GM21360 (cell line): Measurements from ENCODE around the gene PNP.
"Not testable (repeated sequence)": the region's sequence is repeated elsewhere in the genome, so short reads cannot be mapped to it uniquely, and the experiment has no call there.

Source experiments
- ATAC-seq: cut with Tn5 transposase; IDR thresholded peaks from one replicate; pipeline ENCODE4 v1.9.1; 2021; ENCODE audit warnings: mild to moderate bottlenecking, moderate library complexity; ENCODE audit not compliant: unreplicated experiment

Gene PNP

DNA sequence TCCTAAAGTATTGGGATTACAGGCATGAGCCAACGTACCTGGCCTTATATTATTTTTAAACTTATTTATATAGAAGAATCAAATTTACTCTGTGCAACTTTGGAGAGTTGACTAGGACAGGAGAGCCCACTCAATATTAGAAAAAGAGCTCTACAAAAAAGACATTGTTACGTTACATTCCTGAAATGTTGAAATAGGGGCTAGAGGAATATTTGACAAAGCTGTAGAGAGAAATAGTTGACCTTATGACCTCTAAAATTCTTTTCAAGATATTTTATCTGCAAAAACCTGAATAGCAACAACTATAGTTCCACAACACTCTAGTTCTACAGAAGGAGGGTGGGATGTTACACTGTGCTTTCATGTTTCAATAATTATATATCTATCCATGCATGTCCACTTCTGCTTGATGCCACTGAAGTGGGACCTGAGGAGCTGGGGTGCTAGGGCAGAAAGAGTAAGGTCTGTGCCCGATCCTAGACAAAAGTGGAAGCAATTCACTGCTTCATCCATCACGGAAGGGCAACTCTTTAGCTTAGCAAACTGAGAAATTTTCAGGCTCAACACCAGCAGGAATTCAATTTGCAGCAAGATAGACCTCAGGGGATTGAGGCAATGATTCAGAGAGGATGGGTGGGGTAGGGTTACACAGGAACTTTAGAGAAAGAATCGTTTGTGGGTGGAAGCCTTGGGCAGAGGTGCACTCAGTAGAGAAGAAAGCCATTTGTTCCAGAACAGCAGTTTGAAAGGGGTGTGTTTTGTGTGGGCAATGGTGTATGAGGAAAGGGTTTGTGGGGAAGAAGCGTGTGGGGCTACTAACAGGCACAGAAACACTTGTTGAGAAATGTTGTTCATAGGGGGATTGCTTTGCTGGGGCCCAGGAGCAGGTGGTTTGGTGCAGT lies 20.1 kb downstream of the PNP start:
- peak; percentile 36 for ATAC-seq

DNA sequence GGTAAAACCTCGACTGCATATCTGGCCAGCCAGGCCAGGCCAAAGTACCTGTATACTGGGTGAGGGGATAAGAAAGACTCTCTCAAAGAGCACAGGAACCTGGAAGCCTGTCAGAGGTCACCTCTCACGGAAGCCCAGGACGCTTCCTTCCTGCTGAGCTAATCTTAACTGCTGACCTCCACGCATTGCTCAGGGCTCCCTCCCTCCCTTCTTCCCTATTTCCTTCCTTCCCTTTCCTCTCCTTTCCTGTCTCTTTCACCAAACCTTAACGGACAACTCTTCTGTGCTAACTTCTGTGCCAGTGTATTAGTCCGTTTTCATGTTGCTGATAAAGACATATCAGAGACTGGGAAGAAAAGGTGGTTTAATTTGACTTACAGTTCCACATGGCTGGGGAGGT lies 21.4 kb downstream of the PNP start:
- no peak for ATAC-seq

DNA sequence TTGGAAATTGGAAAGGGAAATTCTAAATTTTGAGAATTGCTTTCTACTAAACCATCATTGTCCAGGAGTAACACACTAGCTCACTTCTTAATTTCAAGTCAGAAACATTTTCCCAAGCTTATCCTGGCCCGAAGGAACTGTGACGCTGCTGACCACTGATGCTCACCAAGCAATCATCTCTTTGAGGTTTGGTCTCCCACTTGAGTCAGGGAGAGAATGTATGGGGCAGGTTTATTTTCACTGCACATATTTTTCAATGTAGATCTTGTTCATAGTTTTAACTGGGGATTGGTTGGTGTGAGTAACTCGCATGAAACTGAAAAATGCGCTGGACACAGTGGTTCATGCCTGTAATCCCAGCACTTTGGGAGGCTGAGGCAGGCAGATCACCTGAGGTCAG lies 23.3 kb downstream of the PNP start:
- no peak for ATAC-seq

DNA sequence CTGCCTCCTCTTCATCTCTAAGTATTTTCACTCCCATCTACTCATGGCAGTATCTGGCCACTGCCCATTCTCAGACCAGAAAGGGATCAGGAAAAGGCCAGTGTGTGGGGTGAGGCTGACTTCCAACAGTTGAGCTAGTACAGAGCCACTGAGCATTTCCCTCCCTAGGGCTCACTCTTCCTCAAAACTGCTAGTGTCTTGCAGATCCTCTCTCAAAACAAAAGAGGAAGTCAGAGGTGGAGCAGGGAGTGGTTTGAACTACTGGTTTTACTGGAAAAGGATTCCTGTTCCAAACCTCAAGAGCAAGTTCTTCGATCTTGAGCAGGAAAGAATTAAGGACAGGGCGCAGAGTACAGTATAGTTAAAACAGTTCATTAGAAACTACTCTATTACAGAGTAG lies 24.4 kb downstream of the PNP start:
- ATAC-seq: no peak

DNA sequence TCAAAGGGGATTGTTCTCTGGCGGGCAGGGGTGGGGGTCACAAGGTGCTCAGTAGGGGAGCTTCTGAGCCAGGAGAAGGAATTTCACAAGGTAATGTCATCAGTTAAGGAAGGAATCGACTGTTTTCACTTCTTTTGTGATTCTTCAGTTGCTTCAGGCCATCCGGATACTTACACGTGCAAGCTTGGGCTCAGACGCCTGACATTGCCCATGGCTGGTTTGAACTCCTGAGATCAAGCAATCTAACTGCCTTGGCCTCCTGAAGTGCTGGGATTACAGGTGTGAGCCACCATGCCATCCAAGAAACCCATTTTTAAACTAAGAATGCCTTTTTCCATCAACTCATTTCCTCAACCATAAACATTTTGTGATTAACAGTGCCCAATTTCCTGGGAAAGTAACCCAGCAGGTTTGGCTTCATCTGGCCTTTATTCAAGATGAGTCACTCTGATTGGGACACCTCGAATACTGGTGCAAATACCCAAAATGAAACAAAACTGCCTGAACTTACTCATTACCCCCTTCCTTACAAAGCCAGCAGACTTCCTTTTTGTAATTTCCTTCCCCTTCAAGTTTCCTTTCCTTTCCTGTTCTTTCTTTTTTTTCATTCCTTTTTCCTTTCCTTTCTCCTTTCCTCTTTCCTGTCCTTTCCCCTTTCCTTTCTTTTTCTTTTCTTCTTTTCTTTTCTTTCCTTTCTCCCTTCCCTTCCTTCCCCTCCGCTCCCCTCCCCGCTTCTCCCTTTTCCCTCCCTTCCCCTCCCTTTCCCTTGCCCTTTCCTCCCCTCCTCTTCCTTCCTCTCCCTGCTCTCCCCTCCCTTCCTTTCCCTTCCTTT lies 25.9 kb downstream of the PNP start:
- ATAC-seq: no peak

DNA sequence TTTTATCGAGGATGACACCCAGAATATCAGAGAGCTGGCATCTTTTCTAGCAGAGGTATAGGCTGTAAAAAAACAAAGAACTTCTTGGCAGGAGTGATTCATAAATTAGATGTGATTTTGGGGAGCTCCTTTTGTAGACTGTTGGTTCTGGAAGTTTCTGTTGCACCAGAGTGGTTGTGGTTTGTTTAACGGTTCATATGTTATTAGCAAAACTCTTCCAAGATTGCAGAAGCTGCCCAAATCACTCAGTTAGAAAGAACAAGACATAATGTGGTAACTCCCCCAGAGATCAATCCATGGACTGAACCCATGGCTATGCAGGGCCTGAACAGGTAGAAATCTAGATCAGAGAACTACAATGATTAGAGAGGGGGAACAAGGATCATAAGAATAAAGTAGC lies 29.4 kb downstream of the PNP start:
- no peak for ATAC-seq

DNA sequence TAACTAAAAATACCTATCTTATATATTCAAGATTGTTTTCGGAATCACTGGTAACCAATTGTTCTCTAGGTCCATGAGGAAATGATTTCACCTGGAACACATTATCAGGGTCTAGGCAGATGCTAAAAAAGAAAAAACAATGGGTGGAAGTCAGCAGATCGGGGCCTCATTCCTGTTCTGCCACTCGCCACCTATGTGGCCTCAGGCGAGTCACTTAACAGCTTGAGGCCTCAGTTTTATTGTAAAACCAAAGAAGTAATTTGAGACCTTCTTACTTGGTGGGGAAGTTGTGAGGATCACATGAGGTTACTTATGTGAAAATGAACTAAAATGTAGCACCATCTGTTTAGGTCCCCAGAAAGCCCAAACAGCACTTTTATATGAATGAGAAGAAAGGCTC lies 29.9 kb downstream of the PNP start:
- ATAC-seq: no peak

DNA sequence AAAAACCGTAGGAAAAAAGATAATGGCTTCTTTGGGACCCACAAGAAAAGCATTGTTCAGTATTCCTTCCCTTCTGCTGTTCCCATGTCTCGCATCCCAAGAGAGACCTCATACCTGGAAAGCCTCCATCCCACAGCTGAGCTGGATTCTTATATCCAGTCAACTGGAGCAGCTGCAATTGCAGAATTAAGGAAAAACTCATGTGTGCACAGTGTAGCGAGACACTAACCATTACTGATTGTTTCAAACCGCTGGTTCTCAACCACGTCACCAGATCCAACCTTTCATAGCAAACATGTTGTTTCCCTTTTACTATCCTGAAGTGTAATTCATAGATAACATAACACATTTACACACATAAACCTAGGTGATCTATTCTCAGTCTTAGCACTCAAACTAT lies 30.7 kb downstream of the PNP start:
- no peak for ATAC-seq

DNA sequence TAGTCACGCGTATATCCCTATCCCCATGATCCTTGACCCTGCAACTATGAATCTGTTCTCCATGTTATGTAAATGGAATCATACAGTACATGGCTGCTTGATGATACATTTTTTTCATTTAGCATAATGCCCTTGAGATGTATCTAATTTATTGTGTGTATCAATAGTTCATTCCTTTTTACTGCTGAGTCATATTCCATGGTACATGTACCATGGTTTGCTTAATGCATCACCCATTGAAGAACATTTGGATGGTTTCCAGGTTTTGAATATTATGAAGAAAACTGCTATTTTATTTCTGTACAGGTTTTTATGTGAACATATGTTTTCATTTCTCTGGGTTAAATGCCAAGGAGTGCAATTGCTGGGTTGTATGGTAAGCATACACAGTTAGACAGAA lies 32.1 kb downstream of the PNP start:
- no peak for ATAC-seq

DNA sequence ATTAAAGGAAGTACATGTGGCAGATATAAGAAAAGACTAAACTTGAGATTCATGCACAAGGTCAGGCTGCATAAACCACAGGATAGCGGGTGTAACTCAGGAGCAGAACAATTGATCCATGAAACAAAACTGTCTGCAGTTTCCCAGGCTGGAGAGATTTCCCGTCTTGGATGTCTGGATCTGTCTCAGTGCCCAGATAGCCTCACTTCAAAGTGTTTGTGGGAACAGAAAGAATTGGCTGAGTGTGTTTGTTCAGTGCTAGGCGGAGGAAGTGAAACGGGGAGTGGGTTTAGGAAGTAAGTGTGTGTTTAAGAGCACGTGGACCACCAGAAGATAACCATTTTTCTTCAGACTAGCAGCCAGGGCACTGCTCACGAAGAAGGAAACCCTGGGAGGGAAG lies 34.7 kb downstream of the PNP start:
- no peak for ATAC-seq

DNA sequence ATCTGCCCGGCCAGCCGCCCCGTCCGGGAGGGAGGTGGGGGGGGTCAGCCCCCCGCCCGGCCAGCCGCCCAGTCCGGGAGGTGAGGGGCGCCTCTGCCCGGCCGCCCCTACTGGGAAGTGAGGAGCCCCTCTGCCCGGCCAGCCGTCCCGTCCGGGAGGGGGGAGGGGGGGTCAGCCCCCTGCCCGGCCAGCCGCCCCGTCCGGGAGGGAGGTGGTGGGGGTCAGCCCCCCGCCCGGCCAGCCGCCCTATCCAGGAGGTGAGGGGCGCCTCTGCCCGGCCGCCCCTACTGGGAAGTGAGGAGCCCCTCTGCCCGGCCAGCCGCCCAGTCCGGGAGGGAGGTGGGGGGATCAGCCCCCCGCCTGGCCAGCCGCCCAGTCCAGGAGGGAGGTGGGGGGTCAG lies 37.1 kb downstream of the PNP start:
- not testable (repeated sequence) for ATAC-seq

DNA sequence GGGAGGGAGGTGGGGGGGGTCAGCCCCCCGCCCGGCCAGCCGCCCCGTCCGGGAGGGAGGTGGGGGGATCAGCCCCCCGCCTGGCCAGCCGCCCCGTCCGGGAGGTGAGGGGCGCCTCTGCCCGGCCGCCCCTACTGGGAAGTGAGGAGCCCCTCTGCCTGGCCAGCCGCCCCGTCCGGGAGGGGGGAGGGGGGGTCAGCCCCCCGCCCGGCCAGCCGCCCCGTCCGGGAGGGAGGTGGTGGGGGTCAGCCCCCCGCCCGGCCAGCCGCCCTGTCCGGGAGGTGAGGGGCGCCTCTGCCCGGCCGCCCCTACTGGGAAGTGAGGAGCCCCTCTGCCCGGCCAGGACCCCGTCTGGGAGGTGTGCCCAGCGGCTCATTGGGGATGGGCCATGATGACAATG lies 37.5 kb downstream of the PNP start:
- not testable (repeated sequence) for ATAC-seq

DNA sequence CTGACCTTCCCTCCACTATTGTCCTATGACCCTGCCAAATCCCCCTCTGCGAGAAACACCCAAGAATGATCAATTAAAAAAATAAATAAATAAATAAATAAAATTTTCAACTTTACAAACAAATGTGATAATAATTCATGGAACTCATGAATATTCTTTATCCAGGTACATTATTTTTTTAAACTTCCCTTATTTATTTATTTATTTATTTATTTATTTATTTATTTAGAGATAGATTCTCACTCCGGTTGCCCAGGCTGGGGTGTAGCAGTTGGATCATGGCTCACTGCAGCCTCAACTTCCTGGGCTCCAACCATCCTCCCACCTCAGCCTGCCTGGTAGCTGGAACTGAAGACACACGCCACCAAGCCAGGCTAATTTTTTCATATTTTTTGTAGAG lies 38.3 kb downstream of the PNP start:
- ATAC-seq: not testable (repeated sequence)

DNA sequence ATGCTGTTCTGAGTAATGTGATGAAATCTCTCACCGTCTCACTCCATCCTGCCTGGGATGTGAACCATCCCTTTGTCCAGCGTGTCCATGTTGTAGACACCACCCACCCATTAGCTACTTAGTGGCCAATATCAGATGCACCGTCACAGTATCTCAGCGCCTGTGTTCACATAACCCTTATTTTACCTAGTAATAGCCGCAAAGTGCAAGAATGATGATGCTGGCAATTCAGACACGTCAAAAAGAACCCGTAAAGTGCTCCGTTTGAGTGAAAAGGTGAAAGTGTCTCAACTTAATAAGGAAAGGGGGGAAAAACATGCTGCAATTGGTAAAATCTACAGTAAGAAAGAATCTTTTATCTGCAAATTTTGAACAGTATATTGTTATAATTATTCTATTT lies 39.2 kb downstream of the PNP start:
- no peak for ATAC-seq

DNA sequence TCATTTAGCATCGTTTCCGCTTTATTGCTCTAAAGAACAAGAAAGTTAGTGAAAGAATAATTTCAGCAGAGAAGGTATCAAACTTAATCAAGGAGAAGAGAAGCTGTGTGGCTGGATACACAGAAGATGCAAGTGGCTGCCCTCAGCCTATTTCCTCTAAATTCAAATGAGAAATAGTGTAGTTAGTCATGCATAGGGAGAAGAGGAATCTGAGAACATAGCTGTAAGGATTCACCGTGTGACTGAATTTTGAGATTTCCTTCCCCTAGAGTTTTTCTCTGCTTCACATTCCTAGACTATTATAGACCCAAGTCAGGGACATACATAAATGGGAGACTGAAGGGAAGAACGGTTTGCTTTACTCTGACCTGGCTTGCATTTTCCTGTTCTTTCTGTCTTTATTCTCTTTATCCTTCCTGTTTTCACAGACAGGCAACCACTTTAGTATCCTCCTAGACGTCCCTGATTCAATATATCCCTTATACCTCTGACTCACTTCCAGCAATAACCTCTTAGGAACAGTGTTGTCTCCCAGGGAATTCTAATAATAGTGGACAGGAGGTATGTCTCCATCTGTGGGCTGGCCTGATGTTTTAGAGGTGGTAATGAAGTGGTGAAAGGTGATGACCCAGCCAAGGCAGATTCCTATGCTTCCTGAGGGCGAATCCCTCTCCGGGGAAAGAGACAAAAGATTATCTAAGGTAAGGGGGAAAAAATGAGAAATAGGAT lies 43.1 kb downstream of the PNP start:
- no peak for ATAC-seq

DNA sequence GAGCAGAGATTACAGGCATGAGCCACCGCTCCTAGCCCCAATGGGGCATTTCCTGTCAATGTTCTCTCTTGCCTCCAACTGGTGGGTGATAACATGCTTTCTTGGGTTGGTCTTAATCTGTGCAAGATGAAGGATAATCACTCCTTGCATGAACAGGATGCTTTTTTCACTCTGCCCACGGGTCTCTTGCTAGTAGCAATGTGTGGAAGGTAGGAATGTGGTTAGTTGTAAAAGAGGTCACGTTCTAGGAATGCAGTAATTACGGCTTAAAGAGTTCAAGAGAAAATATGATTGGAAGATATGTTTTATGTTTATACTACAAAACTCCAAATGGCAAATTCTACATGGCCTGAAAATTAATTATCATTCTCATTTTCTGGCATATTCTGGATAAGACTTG lies 46.6 kb downstream of the PNP start:
- no peak for ATAC-seq

DNA sequence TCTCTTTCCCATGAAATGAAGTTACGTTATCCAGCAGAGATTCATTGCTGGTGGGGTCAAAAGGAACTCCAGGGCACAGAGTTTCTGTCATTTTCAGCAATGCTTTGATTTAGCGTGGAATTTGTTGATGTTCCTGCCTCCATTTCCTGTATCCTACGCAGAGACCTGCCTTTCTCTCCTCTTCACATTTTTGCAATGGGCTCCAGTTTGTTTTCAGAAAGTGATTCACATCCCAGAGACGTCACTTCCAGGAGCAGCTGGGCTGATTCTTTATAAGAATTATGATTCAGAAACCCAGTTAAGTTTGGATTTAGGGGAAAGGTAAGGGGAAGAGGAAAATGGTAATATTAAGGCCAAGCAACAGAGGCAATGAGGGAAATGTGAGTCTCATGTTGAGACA lies 47.7 kb downstream of the PNP start:
- no peak for ATAC-seq

DNA sequence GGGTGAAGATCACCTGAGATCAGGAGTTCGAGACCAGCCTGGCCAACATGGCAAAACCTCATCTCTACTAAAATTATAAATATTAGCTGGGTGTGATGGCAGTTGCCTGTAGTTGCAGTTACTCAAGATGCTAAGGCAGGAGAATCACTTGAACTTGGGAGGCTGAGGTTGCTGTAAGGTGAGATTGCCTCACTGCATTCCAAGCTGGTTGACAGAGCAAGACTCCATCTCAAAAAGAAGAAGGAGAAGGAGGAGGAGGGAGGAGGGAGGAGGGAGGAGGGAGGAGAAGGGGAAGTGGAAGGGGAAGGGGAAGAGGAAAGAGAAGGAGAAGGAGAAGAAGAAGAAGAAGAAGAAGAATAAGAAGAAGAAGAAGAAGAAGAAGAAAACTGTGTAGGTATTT lies 53.1 kb downstream of the PNP start:
- no peak for ATAC-seq

DNA sequence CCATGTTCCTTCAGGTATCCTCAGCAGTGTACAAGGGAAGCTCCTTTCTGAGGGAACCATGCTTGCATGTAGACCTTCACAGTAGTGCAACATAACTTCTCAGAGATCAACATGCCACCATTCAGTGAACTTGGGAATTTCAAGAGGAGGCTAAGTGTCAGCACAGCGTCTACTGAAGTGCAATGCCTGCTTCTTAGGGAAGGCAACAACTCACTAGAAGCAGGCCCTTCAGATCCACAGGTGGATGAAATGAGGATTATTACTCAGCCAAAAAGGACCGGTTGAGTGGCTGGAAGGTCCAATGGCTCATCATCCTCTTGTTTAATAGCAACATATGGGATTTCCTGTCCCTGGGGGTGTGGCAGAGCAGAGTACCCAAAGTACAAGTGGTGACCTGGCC lies 54.8 kb downstream of the PNP start:
- ATAC-seq: no peak
